Fibroblast of lung (primary cell): Measurements from ENCODE around the gene SELENOO.

Experiments
- EZH2 ChIP-seq: IDR thresholded peaks from 2 replicates; pipeline ENCODE4 v1.5.1; 2012; ENCODE audit warnings: low read length, control low read depth, mild to moderate bottlenecking; ENCODE audit errors: missing control alignments
- TF ChIP-seq, protein P1 (sequence below), 2 donors: IDR thresholded peaks in 1 of 2; conservative IDR thresholded peaks in 1 of 2; 1 replicate in 1 of 2; 2 replicates in 1 of 2; pipeline ENCODE4 v1.5.1; 2011 to 2012; ENCODE audit warnings: low read length in 2 of 2, control low read depth in 1 of 2, inconsistent platforms in 1 of 2, low read depth in 1 of 2, mild to moderate bottlenecking in 1 of 2

DNA sequence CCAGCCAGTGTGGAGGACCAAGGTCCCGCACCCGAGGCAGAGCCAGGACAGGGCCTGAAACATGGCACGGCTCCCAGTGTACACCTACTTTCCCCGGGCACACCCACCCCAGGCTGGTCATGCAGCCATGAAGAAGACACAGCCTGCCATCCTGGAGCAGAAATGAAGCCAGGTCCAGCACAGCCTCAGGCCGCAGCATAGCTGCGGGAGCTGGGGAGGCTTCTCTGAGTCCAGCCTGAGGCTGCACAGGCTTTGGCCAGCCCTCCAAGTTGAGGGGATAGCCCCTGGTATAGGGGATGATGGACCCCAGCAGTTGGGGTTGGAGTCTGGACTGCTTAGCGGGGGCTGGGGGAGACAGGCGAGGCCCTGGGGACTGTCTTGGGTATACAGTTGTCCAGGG is 53.1 kb downstream of the SELENOO start:
- TF ChIP-seq, protein P1, sequence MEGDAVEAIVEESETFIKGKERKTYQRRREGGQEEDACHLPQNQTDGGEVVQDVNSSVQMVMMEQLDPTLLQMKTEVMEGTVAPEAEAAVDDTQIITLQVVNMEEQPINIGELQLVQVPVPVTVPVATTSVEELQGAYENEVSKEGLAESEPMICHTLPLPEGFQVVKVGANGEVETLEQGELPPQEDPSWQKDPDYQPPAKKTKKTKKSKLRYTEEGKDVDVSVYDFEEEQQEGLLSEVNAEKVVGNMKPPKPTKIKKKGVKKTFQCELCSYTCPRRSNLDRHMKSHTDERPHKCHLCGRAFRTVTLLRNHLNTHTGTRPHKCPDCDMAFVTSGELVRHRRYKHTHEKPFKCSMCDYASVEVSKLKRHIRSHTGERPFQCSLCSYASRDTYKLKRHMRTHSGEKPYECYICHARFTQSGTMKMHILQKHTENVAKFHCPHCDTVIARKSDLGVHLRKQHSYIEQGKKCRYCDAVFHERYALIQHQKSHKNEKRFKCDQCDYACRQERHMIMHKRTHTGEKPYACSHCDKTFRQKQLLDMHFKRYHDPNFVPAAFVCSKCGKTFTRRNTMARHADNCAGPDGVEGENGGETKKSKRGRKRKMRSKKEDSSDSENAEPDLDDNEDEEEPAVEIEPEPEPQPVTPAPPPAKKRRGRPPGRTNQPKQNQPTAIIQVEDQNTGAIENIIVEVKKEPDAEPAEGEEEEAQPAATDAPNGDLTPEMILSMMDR (conservative IDR thresholded peaks at IDR 0.05 in 1 of 2, IDR thresholded peaks at IDR 0.05 in 1 of 2; ENCODE audit: low read depth in 1 of 2, low read length in 2 of 2), result no peak
- no peak for TF ChIP-seq EZH2
